ENCODE measurements around the gene ANGPTL2. TPM values are rescaled to one million over a fixed set of nuclear protein-coding genes. Genes with fewer than 3 reads are reported as not detected.

The ANGPTL2 gene
- polyA plus RNA-seq, 2 of the 4 experiments (the other 2 are of a cell fraction): 0.06 TPM; not detected in 1

DNA sequence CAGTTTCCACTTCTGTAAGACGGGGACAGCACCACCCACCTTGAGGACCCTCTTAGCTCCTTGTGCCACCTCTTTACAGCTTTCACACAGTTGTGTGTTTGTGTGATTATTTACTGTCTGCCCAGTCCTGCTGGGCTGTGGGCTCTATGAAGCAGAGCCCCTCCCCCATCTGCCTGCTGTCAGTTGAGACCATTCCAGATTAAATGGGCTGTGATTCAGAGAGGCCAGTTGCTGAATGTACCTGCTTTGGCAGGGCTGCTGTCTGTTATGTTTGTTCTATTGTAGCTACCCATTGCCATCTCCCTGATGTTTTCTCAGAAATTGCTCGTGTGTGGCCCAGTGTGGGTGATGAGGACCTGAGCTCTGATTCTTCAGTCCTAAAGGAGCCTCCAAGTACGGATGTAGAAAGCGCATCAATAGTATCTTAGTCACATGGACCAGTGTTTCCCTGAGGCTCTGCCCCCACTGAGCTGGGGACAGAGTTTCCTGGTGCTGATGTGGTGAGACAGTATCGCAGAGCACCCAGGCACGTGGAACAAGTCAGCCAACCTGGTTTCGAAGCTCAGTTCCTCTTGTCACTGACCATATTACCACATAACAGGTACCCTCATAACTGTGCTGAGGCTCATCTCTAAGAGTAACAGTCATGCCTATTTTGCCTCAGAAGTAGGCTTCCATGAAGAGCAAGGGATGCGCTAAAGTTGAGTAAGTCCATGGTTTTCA, 3.7 kb downstream of the ANGPTL2 start:
- H3K4me3 ChIP-seq: no peak overlapping the region
- POLR2A ChIA-PET: no interaction called here
- CTCF ChIA-PET: interaction anchor here (1.5 to 4.4 kb wide), 3 partner anchors 9 to 16 kb away, joined by 3 to 27 read pairs (median 11); no protein-coding TSS in a partner anchor
- no peak overlapping the region for H3K27ac ChIP-seq
- 86% methylated on average over 8 of the region's 8 CpGs for WGBS (ENCODE audit: missing lambda C conversion rate)
- TF ChIP-seq, protein P1, sequence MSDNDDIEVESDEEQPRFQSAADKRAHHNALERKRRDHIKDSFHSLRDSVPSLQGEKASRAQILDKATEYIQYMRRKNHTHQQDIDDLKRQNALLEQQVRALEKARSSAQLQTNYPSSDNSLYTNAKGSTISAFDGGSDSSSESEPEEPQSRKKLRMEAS (IDR thresholded peaks at IDR 0.05): no peak
- H3K9me3 ChIP-seq: no peaks in the 10 kb centered on the region
- ATAC-seq (no peak), DNase-seq (ENCODE audit: low read depth in 1 of 2, low spot score in 1 of 2) (no peak), FAIRE-seq (no peak)
- H3K4me2 ChIP-seq: no peak overlapping the region
- peaks cover 7% of the 10 kb centered on the region; the same call in 1 of the 3 replicates for H3K4me1 ChIP-seq

DNA sequence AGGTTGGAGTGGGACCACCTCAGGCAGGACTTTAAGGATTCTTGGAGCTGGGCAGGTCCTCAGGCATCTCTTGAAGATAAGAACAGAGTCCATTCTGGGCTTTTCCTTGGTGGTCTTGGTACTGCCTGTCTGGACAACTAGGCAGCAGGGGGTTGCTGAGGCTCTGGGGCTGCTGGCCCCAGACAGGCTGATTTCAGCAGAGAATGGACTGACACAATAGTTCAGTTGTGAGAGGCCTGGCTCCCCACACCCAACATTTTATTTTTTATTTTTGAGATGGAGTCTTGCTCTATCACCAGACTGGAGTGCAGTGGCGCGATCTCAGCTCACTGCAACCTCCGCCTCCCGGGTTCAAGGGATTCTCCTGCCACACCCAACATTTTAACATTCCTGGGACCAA, 4.6 kb downstream of the ANGPTL2 start:
- no peak for FAIRE-seq

DNA sequence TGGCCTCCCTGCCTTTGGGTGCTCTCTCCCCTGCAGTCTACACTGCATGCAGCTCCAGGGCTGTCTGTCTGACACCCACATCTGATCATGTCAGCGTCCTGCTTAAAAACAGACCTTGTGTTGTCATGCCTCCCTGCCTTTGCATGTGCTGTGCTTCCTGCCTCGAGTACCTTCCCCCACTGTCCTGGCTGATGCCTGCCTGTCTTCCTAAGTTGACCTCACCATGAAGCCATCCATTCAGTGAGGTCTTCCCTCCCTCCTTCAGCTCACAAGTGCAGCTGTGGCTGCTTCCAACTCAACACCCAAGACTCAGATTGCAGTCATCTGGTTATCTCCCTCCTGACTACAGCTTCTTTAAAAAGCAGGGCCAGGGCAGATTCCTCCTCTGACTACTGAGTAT, 5.5 kb downstream of the ANGPTL2 start:
- TF ChIP-seq TP53 (CRISPR knock-in tag; IDR thresholded peaks at IDR 0.05) (no peak), CHD4 (IDR thresholded peaks at IDR 0.05; ENCODE audit: borderline replicate concordance) (no peak), HDAC2 (IDR thresholded peaks at IDR 0.05) (no peak), PHF8 (IDR thresholded peaks at IDR 0.05; ENCODE audit: borderline replicate concordance, low read depth) (no peak), MYC (IDR thresholded peaks at IDR 0.05; ENCODE audit: borderline replicate concordance, low read length) (no peak), MAFK (IDR thresholded peaks at IDR 0.05; ENCODE audit: partially characterized antibody) (no peak), MAZ (IDR thresholded peaks at IDR 0.05; ENCODE audit: borderline replicate concordance, low read depth, low read length) (no peak), RAD21 (conservative IDR thresholded peaks at IDR 0.05 in 1 of 2, IDR thresholded peaks at IDR 0.05 in 1 of 2) (no peak), NPAS2 (CRISPR knock-in tag; IDR thresholded peaks at IDR 0.05; ENCODE audit: borderline replicate concordance) (no peak), RFX5 (IDR thresholded peaks at IDR 0.05) (no peak)
- TF ChIP-seq, protein P1 (IDR thresholded peaks at IDR 0.05): no peak
- TF ChIP-seq, protein P2, sequence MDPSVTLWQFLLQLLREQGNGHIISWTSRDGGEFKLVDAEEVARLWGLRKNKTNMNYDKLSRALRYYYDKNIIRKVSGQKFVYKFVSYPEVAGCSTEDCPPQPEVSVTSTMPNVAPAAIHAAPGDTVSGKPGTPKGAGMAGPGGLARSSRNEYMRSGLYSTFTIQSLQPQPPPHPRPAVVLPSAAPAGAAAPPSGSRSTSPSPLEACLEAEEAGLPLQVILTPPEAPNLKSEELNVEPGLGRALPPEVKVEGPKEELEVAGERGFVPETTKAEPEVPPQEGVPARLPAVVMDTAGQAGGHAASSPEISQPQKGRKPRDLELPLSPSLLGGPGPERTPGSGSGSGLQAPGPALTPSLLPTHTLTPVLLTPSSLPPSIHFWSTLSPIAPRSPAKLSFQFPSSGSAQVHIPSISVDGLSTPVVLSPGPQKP (IDR thresholded peaks at IDR 0.05; ENCODE audit: low read depth, low read length): no peak
- TF ChIP-seq, protein P3, sequence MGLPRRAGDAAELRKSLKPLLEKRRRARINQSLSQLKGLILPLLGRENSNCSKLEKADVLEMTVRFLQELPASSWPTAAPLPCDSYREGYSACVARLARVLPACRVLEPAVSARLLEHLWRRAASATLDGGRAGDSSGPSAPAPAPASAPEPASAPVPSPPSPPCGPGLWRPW (IDR thresholded peaks at IDR 0.05): no peak
- FAIRE-seq (no peak), DNase-seq (ENCODE audit: low read depth in 1 of 2, low spot score in 1 of 2) (no peak), ATAC-seq (no peak)
- H3K4me2 ChIP-seq: no peak overlapping the region
- no peak overlapping the region for H3K4me3 ChIP-seq
- ChIA-PET POLR2A (no interaction called here), CTCF (interaction anchor here (1.0 to 2.5 kb wide), 3 partner anchors 14 to 55 kb away, joined by 3 to 11 read pairs (median 4); no protein-coding TSS in a partner anchor)
- peaks cover 17% of the 10 kb centered on the region; the same call in 2 of the 3 replicates for H3K4me1 ChIP-seq
- H3K9me3 ChIP-seq: no peaks in the 10 kb centered on the region
- WGBS (ENCODE audit: missing lambda C conversion rate): 73% methylated on average over 2 of the region's 2 CpGs
- H3K27ac ChIP-seq: no peak overlapping the region

More for the DNA sequence above, 4.6 kb downstream of the ANGPTL2 start:
- no peaks in the 10 kb centered on the region for H3K9me3 ChIP-seq
- ATAC-seq (no peak), DNase-seq (ENCODE audit: low read depth in 1 of 2, low spot score in 1 of 2) (no peak)
- WGBS (ENCODE audit: missing lambda C conversion rate): 89% methylated on average over 4 of the region's 4 CpGs
- TF ChIP-seq KDM5A (IDR thresholded peaks at IDR 0.05): no peak
- TF ChIP-seq, protein P4, sequence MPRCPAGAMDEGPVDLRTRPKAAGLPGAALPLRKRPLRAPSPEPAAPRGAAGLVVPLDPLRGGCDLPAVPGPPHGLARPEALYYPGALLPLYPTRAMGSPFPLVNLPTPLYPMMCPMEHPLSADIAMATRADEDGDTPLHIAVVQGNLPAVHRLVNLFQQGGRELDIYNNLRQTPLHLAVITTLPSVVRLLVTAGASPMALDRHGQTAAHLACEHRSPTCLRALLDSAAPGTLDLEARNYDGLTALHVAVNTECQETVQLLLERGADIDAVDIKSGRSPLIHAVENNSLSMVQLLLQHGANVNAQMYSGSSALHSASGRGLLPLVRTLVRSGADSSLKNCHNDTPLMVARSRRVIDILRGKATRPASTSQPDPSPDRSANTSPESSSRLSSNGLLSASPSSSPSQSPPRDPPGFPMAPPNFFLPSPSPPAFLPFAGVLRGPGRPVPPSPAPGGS (IDR thresholded peaks at IDR 0.05): no peak
- no peak for TF ChIP-seq NFE2L2 (conservative IDR thresholded peaks at IDR 0.05; ENCODE audit: low read length)
- TF ChIP-seq, protein P1 (IDR thresholded peaks at IDR 0.05): no peak
- no peak for TF ChIP-seq CBX8 (IDR thresholded peaks at IDR 0.05)
- TF ChIP-seq RCOR1 (IDR thresholded peaks at IDR 0.05; ENCODE audit: low read depth, low read length): no peak
- TF ChIP-seq CHD4 (IDR thresholded peaks at IDR 0.05; ENCODE audit: borderline replicate concordance): no peak
- TF ChIP-seq CEBPB (IDR thresholded peaks at IDR 0.05): no peak
- TF ChIP-seq, protein P5, sequence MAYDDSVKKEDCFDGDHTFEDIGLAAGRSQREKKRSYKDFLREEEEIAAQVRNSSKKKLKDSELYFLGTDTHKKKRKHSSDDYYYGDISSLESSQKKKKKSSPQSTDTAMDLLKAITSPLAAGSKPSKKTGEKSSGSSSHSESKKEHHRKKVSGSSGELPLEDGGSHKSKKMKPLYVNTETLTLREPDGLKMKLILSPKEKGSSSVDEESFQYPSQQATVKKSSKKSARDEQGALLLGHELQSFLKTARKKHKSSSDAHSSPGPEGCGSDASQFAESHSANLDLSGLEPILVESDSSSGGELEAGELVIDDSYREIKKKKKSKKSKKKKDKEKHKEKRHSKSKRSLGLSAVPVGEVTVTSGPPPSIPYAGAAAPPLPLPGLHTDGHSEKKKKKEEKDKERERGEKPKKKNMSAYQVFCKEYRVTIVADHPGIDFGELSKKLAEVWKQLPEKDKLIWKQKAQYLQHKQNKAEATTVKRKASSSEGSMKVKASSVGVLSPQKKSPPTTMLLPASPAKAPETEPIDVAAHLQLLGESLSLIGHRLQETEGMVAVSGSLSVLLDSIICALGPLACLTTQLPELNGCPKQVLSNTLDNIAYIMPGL (CRISPR knock-in tag; IDR thresholded peaks at IDR 0.05; ENCODE audit: borderline replicate concordance): no peak
- TF ChIP-seq, protein P6, sequence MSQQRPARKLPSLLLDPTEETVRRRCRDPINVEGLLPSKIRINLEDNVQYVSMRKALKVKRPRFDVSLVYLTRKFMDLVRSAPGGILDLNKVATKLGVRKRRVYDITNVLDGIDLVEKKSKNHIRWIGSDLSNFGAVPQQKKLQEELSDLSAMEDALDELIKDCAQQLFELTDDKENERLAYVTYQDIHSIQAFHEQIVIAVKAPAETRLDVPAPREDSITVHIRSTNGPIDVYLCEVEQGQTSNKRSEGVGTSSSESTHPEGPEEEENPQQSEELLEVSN (IDR thresholded peaks at IDR 0.05; ENCODE audit: borderline replicate concordance, low read depth): no peak
- no peak for TF ChIP-seq SREBF2 (IDR thresholded peaks at IDR 0.05)
- TF ChIP-seq JUNB (IDR thresholded peaks at IDR 0.05): no peak
- TF ChIP-seq, protein P7, sequence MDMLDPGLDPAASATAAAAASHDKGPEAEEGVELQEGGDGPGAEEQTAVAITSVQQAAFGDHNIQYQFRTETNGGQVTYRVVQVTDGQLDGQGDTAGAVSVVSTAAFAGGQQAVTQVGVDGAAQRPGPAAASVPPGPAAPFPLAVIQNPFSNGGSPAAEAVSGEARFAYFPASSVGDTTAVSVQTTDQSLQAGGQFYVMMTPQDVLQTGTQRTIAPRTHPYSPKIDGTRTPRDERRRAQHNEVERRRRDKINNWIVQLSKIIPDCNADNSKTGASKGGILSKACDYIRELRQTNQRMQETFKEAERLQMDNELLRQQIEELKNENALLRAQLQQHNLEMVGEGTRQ (IDR thresholded peaks at IDR 0.05): no peak
- TF ChIP-seq TFCP2L1 (CRISPR knock-in tag; IDR thresholded peaks at IDR 0.05): no peak
- TF ChIP-seq GATA3 (IDR thresholded peaks at IDR 0.05; ENCODE audit: borderline replicate concordance): no peak
- no peak for TF ChIP-seq HEYL (CRISPR knock-in tag; IDR thresholded peaks at IDR 0.05)
- TF ChIP-seq ZNF302 (CRISPR knock-in tag; IDR thresholded peaks at IDR 0.05): no peak
- TF ChIP-seq ZFP36 (IDR thresholded peaks at IDR 0.05; ENCODE audit: borderline replicate concordance, partially characterized antibody): no peak
- no peak for TF ChIP-seq MAZ (IDR thresholded peaks at IDR 0.05; ENCODE audit: borderline replicate concordance, low read depth, low read length)
- TF ChIP-seq RNF2 (IDR thresholded peaks at IDR 0.05; ENCODE audit: borderline replicate concordance, low read depth): no peak
- H3K27ac ChIP-seq: no peak overlapping the region
- POLR2A ChIA-PET: no interaction called here
- CTCF ChIA-PET: interaction anchor here (0.7 to 2.5 kb wide), 4 partner anchors 8 to 177 kb away, joined by 3 to 11 read pairs (median 3); no protein-coding TSS in a partner anchor
- peaks cover 15% of the 10 kb centered on the region; the same call in 2 of the 3 replicates for H3K4me1 ChIP-seq
- no peak overlapping the region for H3K4me2 ChIP-seq
- H3K4me3 ChIP-seq: no peak overlapping the region

Data from A549 (cell line).